ENCODE measurements around the gene KIF1A.

The KIF1A gene, protein sequence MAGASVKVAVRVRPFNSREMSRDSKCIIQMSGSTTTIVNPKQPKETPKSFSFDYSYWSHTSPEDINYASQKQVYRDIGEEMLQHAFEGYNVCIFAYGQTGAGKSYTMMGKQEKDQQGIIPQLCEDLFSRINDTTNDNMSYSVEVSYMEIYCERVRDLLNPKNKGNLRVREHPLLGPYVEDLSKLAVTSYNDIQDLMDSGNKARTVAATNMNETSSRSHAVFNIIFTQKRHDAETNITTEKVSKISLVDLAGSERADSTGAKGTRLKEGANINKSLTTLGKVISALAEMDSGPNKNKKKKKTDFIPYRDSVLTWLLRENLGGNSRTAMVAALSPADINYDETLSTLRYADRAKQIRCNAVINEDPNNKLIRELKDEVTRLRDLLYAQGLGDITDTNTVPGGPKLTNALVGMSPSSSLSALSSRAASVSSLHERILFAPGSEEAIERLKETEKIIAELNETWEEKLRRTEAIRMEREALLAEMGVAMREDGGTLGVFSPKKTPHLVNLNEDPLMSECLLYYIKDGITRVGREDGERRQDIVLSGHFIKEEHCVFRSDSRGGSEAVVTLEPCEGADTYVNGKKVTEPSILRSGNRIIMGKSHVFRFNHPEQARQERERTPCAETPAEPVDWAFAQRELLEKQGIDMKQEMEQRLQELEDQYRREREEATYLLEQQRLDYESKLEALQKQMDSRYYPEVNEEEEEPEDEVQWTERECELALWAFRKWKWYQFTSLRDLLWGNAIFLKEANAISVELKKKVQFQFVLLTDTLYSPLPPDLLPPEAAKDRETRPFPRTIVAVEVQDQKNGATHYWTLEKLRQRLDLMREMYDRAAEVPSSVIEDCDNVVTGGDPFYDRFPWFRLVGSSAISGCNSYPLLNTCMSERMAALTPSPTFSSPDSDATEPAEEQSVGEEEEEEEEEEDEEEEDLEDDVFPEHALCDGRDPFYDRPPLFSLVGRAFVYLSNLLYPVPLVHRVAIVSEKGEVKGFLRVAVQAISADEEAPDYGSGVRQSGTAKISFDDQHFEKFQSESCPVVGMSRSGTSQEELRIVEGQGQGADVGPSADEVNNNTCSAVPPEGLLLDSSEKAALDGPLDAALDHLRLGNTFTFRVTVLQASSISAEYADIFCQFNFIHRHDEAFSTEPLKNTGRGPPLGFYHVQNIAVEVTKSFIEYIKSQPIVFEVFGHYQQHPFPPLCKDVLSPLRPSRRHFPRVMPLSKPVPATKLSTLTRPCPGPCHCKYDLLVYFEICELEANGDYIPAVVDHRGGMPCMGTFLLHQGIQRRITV (N-terminal part only)

DNA sequence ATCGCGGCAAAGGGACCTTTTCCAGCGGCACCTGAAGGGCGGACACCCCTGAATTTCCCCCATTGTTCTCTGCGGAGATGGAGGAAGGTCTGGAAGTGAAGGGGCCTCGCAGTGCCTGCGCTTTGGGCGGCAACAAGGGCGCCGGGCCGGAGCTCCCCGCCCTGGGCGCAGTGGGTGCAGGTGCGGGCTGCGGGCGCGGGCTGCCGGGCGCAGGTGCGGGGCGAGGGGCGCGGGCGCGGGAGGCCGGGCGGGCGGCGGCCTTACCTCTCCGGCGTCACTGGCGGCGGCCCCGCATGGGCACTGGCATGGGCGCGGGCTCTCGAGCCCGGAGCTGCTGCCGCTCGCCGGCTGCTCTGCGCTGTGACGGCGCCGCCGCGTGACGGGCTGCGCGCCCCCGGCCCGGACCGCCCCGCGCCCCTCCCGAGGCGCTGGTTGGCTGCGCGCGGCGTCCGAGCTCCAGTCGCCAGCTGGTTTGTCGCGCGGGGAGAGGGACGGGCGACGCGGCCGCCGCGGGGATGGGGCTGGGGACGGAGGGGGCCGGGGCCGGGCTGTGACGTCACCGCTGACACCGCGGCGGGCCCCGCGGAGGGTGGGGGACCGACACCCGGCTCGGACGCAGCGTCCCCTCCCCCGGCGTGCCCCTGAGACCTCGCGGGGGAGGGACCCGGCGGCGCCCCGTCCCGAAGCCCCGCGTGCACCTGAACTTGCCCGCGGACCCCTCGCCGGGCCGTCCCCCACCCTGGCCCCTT is at the start of gene KIF1A:
TSS of gene KIF1A (minus strand) at position 362 of the 749 bp plus-strand sequence. CDS start 22,467 bp downstream, outside the sequence.
- Histone ChIP-seq H3K9ac (ENCODE audit: low read length) (no peak within 1 kb of the TSS), H3K4me2 (ENCODE audit: low read length) (no peak within 1 kb of the TSS), H3K9me3 (ENCODE audit: low read length) (no peaks in the 10 kb centered on the region), H4K20me1 (ENCODE audit: insufficient read depth, low read length) (no peaks in the 10 kb centered on the region), H2AFZ (ENCODE audit: low read length) (no peak within 1 kb of the TSS), H3K36me3 (ENCODE audit: insufficient read depth, low read length) (no peaks in the 10 kb centered on the region), H3F3A (ENCODE audit: insufficient read depth, low read length) (no peaks in the 10 kb centered on the region), H3K27me3 (ENCODE audit: insufficient read depth, low read length) (no peaks in the 10 kb centered on the region), H3K9me2 (ENCODE audit: low read depth, low read length) (no peaks in the 10 kb centered on the region), H3K4me1 (ENCODE audit: insufficient read depth, low read length, severe bottlenecking) (no peaks in the 10 kb centered on the region), H3K4me3 (ENCODE audit: low read depth, low read length, poor library complexity, severe bottlenecking) (no peak within 1 kb of the TSS), H3K27ac (ENCODE audit: low read depth, low read length, poor library complexity, severe bottlenecking) (no peak within 1 kb of the TSS), H3K79me2 (ENCODE audit: insufficient read depth, low read length) (no peaks in the 10 kb centered on the region)
- no peak for TF ChIP-seq EZH2 (IDR thresholded peaks at IDR 0.05; ENCODE audit: borderline replicate concordance, low read length)
- TF ChIP-seq, protein P1, sequence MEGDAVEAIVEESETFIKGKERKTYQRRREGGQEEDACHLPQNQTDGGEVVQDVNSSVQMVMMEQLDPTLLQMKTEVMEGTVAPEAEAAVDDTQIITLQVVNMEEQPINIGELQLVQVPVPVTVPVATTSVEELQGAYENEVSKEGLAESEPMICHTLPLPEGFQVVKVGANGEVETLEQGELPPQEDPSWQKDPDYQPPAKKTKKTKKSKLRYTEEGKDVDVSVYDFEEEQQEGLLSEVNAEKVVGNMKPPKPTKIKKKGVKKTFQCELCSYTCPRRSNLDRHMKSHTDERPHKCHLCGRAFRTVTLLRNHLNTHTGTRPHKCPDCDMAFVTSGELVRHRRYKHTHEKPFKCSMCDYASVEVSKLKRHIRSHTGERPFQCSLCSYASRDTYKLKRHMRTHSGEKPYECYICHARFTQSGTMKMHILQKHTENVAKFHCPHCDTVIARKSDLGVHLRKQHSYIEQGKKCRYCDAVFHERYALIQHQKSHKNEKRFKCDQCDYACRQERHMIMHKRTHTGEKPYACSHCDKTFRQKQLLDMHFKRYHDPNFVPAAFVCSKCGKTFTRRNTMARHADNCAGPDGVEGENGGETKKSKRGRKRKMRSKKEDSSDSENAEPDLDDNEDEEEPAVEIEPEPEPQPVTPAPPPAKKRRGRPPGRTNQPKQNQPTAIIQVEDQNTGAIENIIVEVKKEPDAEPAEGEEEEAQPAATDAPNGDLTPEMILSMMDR (IDR thresholded peaks at IDR 0.05; ENCODE audit: low read length): no peak

DNA sequence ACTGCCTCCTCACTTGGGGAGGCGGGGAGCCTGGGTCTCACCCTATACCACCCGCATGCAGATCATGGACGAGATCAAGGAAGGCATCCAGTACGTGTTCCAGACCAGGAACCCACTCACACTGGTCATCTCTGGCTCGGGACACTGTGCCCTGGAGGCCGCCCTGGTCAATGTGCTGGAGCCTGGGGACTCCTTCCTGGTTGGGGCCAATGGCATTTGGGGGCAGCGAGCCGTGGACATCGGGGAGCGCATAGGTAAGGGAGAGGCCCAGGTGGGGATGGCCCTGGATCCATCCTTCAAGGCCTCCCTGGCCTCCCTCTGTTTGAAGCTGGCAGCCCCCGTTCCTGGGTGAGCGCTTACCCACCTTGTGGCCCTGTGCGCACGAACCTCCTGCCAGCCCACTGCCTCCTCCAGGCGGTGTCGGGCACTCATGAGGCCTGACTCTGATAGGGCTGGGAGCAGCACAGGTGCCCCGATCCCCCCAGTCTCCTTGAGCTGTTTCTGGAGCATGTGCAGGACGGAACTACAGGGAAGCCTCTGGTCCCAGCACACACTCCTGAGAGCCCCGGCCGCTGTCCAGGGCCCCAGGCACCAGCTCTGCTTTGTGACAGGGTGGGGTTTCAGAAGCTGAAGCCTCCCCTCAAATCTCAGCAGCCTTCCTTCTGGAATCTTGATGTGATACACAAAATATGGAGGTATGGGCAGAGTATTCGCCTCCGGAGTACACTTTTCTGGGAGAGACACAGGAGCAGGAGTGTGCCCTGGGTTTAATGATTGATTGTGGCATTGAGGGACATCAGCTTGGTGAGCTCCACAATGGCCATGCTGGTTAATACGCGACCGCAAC is 49.3 kb upstream of the KIF1A start:
- no peak for TF ChIP-seq EZH2 (IDR thresholded peaks at IDR 0.05; ENCODE audit: borderline replicate concordance, low read length)
- TF ChIP-seq, protein P1 (IDR thresholded peaks at IDR 0.05; ENCODE audit: low read length): no peak
- H3K4me2 ChIP-seq (ENCODE audit: low read length): no peak overlapping the region

More for the DNA sequence above, 49.3 kb upstream of the KIF1A start:
- Histone ChIP-seq H2AFZ (ENCODE audit: low read length) (no peak overlapping the region), H3K79me2 (ENCODE audit: insufficient read depth, low read length) (no peaks in the 10 kb centered on the region), H4K20me1 (ENCODE audit: insufficient read depth, low read length) (no peaks in the 10 kb centered on the region), H3K4me1 (ENCODE audit: insufficient read depth, low read length, severe bottlenecking) (no peaks in the 10 kb centered on the region), H3K9me3 (ENCODE audit: low read length) (no peaks in the 10 kb centered on the region), H3K9ac (ENCODE audit: low read length) (no peak overlapping the region), H3K27me3 (ENCODE audit: insufficient read depth, low read length) (peaks cover 3% of the 10 kb centered on the region; the same call in 1 of the 2 replicates), H3K27ac (ENCODE audit: low read depth, low read length, poor library complexity, severe bottlenecking) (no peak overlapping the region), H3K4me3 (ENCODE audit: low read depth, low read length, poor library complexity, severe bottlenecking) (no peak overlapping the region), H3K9me2 (ENCODE audit: low read depth, low read length) (no peaks in the 10 kb centered on the region), H3K36me3 (ENCODE audit: insufficient read depth, low read length) (no peaks in the 10 kb centered on the region), H3F3A (ENCODE audit: insufficient read depth, low read length) (no peaks in the 10 kb centered on the region)

All from OCI-LY1 (cell line).